ENCODE data around the gene MED15. TPM values are rescaled to one million over a fixed set of nuclear protein-coding genes. Genes with fewer than 3 reads are reported as not detected.

The MED15 gene
- total and polyA plus RNA-seq, 4 donors = 23.5 to 119 (median 96.9) TPM

DNA sequence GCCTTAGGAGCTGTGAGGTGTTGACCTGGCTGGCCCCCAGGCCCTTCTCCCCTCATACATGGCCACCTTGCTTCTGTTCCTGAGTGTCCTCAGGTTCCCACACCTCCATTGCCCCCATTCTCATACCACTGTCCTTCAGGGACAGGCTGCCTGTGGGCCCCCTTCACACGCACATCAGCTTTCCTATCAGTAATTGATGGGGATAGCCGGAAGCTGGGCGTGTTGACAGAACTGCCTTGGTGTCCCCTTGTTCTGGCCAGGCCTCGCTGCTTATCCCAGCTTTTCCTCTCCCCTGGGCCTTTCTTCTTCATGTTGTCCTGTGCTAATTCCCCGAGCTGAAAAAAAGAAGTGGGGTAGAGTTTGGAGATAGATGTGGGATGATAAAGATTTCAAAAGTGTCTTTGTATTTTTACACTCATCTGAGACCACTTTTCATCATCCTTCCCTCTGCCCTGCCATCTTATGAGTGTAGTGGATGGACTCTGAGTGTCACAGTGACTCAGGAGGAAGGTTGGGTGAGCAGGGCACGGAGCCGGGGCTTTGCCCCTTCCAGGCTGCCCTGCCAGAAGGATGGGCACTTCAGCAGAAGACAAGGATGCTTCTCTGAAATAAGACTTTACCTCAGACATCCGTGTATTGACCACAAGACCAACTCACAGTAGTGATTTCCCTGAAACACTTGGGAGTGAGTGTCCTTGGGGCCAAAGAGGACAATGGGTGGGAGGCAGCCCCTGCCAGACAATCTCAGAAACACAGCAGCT, 42.8 kb downstream of the MED15 start:
- H3K4me1 ChIP-seq (ENCODE audit: control insufficient read depth in 1 of 2, insufficient read depth in 2 of 2, low read length in 2 of 2) = peaks cover 3 to 4% of the 10 kb centered on the region in 2 donors
- H3K27me3 ChIP-seq (ENCODE audit: control insufficient read depth in 1 of 2, insufficient read depth in 2 of 2, low read length in 1 of 2) = no peaks in the 10 kb centered on the region
- WGBS, 2 donors = 90 to 92% methylated on average over 8 of the region's 8 CpGs
- H3K36me3 ChIP-seq (ENCODE audit: control insufficient read depth in 1 of 2, insufficient read depth in 2 of 2, low read length in 1 of 2) = peaks cover 0 to 2% of the 10 kb centered on the region in 2 donors
- no peaks in the 10 kb centered on the region for H3K9me3 ChIP-seq (ENCODE audit: control insufficient read depth, low read length)
- ATAC-seq (ENCODE audit: low FRiP score) (no peak), DNase-seq (peak in 1 of 2 donors; percentile 44)
- intact Hi-C loops (cut with DNase I) = loop anchor here in 1 of 2 donors (10.0 kb wide), 1 partner anchor 45 kb away; the partner anchor contains the start of gene MED15
- no peak overlapping the region for H3K4me3 ChIP-seq (ENCODE audit: low read length in 2 of 2)
- peak overlapping the region; percentile 71 to 92 for H3K27ac ChIP-seq (ENCODE audit: low read depth in 1 of 2, low read length in 2 of 2)

DNA sequence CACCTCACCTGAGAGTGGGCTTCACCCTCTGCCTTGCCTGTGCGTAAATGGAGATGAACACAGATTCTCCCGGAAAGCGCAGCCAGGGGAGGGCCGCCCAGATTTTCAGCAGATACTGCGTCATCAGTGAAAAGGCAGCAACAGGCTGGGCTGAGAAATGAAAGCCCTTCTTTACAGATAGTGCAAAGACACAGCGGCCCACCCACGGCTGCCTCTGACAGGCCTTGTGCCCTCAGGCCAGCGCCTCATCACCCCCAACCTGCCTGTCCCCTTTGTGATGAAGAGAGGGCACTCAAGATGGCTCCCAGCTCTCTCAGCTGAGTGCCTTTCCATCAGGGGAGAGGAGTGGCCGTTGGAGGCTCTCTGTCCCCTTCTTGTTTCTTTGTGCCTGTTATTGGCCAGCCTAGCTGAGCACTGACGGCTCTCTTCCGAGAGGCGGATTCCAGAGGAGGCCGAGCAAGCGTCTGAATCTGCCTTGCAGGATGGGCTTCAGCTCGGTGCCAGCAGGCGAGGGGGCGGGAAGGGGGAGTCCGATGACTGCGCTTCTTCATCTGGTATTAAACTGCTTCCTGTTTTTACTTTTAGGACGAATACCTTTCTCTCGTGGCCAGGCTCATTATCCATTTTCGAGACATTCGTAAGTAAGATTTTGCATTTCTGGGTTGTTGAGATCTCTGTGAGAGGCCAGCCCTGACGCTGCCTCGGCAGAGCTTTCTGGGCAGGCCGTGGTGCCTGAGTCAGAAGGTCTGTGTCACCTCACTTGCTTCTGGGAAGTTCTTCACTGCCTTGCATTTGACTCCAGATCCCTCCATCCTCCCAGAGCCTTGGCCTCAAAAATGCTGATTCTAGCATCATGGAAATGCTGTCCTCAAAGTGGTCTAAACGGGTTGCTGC, 43.7 kb downstream of the MED15 start:
- DNase-seq (peak; percentile 82), ATAC-seq (ENCODE audit: low FRiP score) (peak; percentile 79)
- Histone ChIP-seq H3K36me3 (ENCODE audit: control insufficient read depth in 1 of 2, insufficient read depth in 2 of 2, low read length in 1 of 2) (peaks cover 0 to 2% of the 10 kb centered on the region in 2 donors), H3K27ac (ENCODE audit: low read depth in 1 of 2, low read length in 2 of 2) (peak overlapping the region; percentile 71 to 92), H3K4me1 (ENCODE audit: control insufficient read depth in 1 of 2, insufficient read depth in 2 of 2, low read length in 2 of 2) (peaks cover 3 to 4% of the 10 kb centered on the region in 2 donors), H3K9me3 (ENCODE audit: control insufficient read depth, low read length) (no peaks in the 10 kb centered on the region), H3K4me3 (ENCODE audit: low read length in 2 of 2) (no peak overlapping the region), H3K27me3 (ENCODE audit: control insufficient read depth in 1 of 2, insufficient read depth in 2 of 2, low read length in 1 of 2) (no peaks in the 10 kb centered on the region)
- intact Hi-C loops (cut with DNase I) = loop anchor here (1.0 to 10.0 kb wide), 2 partner anchors 21 to 46 kb away; partner anchors contain the start of gene MED15 (in 1 of the 2)
- WGBS, 2 donors = 31% methylated on average over 27 of the region's 27 CpGs

DNA sequence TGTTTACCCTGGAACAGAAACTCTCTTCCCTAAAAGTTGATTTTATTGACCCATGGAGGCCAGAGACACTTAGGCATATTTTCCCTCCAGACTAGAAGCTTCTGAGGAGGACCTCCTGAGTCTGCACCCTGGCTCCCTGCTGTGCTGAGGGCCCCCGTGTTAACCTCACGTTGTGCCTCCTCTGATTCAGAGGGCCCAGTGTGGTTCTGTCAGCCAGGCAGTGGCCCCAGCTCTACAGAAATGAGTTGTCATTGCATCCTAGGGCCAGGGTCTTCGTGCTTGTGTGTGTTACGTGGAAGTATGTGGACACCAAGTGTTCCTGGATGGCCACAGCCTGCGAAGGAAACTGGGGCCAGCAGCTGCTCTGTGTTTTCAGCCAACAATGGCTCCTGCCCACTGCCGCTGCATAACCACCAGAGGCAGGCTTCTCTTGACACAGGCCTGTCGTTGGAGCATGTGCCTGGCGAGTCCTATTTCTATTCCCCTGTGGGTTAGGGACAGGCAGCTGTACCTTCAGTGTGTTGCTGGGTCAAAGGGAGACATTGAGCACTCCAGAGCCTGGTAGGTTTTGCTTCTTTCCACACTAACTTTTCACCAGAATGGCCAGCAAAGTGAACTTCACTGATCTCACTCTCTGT, 44.5 kb downstream of the MED15 start:
- peaks cover 4% of the 10 kb centered on the region in 2 donors for H3K4me1 ChIP-seq (ENCODE audit: control insufficient read depth in 1 of 2, insufficient read depth in 2 of 2, low read length in 2 of 2)
- WGBS, 2 donors = 6 to 10% methylated on average over 8 of the region's 8 CpGs
- intact Hi-C loops (cut with DNase I) = loop anchor here (1.0 to 10.0 kb wide), 2 partner anchors 22 to 47 kb away; partner anchors contain the start of gene MED15 (in 1 of the 2)

DNA sequence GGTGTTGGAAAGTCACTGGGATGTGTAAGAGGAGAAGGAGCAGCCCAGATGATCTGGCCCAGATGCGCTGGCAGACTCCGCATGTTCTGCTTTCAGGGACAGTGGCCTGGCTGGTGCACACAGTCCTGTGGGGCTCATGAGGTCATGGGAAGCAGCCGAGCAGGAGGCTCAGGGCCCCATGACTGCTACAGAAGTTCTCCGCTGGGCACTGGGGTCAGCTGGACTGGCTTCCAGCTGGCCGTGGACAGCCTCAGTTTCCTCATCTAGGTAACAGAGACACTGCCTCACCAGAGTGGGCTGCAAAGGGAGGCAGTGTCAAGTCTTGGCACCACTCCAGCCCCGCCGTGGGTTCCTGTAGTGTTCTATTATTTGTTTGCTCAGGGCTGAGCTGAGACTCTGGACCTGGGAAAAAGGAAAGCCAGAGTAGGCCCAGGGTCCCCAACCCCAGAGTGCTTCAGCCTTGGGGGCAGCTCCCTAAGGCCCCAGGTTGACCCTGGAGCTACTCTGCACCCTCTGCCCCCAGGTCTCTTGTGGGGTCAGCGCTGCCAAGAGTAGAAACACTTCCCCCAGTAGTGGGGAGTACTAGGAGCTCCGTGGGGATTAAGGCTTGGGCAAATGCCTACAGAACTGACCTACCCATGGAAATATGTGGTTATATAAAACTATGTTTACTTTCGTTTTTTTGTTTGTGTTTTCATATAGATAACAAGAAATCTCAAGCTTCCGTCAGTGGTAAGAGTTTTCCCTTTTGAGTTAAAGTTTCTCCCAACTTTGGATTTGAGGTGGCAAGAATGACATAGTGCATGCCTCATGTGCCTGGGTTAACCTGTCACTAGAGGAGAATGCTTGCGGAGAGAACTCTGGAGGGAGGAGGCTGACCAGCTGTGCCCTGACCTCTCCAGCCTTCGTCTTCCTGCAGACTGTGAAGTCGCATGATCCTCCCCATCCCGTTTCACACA, 45.3 kb downstream of the MED15 start:
- H3K4me3 ChIP-seq (ENCODE audit: low read length in 2 of 2) = no peak overlapping the region
- intact Hi-C loops (cut with DNase I) = loop anchor here in 1 of 2 donors (10.0 kb wide), 1 partner anchor 48 kb away; the partner anchor contains the start of gene MED15
- H3K36me3 ChIP-seq (ENCODE audit: control insufficient read depth in 1 of 2, insufficient read depth in 2 of 2, low read length in 1 of 2) = peaks cover 0 to 2% of the 10 kb centered on the region in 2 donors
- DNase-seq = peak; percentile 90 to 91
- peak overlapping the region; percentile 58 to 92 for H3K27ac ChIP-seq (ENCODE audit: low read depth in 1 of 2, low read length in 2 of 2)
- ATAC-seq (ENCODE audit: low FRiP score) = peak; percentile 85
- no peaks in the 10 kb centered on the region for H3K9me3 ChIP-seq (ENCODE audit: control insufficient read depth, low read length)
- H3K4me1 ChIP-seq (ENCODE audit: control insufficient read depth in 1 of 2, insufficient read depth in 2 of 2, low read length in 2 of 2) = peaks cover 4 to 6% of the 10 kb centered on the region in 2 donors
- WGBS, 2 donors = 9 to 12% methylated on average over 15 of the region's 15 CpGs
- H3K27me3 ChIP-seq (ENCODE audit: control insufficient read depth in 1 of 2, insufficient read depth in 2 of 2, low read length in 1 of 2) = no peaks in the 10 kb centered on the region

More for the DNA sequence above, 44.5 kb downstream of the MED15 start:
- peak overlapping the region; percentile 68 to 92 for H3K27ac ChIP-seq (ENCODE audit: low read depth in 1 of 2, low read length in 2 of 2)
- H3K9me3 ChIP-seq (ENCODE audit: control insufficient read depth, low read length) = no peaks in the 10 kb centered on the region
- peaks cover 0 to 2% of the 10 kb centered on the region in 2 donors for H3K36me3 ChIP-seq (ENCODE audit: control insufficient read depth in 1 of 2, insufficient read depth in 2 of 2, low read length in 1 of 2)
- peak in 1 of 2 donors; percentile 75 for DNase-seq
- peak; percentile 60 for ATAC-seq (ENCODE audit: low FRiP score)
- H3K27me3 ChIP-seq (ENCODE audit: control insufficient read depth in 1 of 2, insufficient read depth in 2 of 2, low read length in 1 of 2) = no peaks in the 10 kb centered on the region
- no peak overlapping the region for H3K4me3 ChIP-seq (ENCODE audit: low read length in 2 of 2)

DNA sequence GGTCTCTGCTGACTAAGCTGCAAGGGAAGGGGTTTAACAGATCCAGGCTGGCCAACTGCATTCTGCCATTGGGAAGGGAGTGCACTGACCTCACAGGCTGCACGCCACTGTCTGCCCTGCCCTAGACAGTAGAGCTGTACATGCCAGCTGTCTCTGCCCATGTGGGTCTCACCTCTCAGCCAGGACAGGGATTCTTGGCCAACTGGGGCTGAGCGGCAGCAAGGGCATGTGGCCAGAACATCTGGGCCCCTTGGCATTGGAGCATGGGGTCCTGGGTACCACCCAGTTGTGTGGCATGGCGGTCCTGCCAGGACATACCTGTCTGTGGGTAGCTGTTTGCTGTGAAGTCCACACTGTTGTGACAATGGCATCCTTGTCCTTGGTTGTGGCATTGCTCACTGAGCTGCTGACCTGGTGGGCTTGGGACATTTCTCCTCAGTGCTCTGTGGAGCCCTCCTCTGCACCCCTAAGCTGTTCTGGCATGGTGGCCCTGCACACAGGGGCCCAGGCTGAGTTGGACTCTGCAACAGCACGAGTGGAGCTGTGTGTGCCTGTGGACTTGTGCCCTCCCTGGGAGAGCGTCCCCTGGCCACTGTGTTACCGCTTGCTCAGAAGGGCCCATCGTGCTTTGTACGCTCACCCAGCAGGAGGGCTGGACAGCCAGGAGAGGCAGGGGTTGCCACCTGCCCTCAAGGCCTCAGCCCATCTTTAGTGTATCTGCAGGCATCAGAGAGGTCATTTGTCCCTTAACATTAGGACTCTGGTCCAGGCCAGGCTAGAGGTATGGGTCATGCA, 46.7 kb downstream of the MED15 start:
- H3K9me3 ChIP-seq (ENCODE audit: control insufficient read depth, low read length) = no peaks in the 10 kb centered on the region
- DNase-seq (peak in 1 of 2 donors; percentile 61), ATAC-seq (ENCODE audit: low FRiP score) (no peak)
- intact Hi-C loops (cut with DNase I) = loop anchor here in 1 of 2 donors (10.0 kb wide), 1 partner anchor 49 kb away; the partner anchor contains the start of gene MED15
- no peaks in the 10 kb centered on the region for H3K27me3 ChIP-seq (ENCODE audit: control insufficient read depth in 1 of 2, insufficient read depth in 2 of 2, low read length in 1 of 2)
- peak overlapping the region; percentile 16 to 29 for H3K27ac ChIP-seq (ENCODE audit: low read depth in 1 of 2, low read length in 2 of 2)
- peaks cover 4 to 6% of the 10 kb centered on the region in 2 donors for H3K4me1 ChIP-seq (ENCODE audit: control insufficient read depth in 1 of 2, insufficient read depth in 2 of 2, low read length in 2 of 2)
- H3K4me3 ChIP-seq (ENCODE audit: low read length in 2 of 2) = no peak overlapping the region
- H3K36me3 ChIP-seq (ENCODE audit: control insufficient read depth in 1 of 2, insufficient read depth in 2 of 2, low read length in 1 of 2) = peaks cover 0 to 2% of the 10 kb centered on the region in 2 donors
- 85 to 87% methylated on average over 8 of the region's 8 CpGs for WGBS, 2 donors

DNA sequence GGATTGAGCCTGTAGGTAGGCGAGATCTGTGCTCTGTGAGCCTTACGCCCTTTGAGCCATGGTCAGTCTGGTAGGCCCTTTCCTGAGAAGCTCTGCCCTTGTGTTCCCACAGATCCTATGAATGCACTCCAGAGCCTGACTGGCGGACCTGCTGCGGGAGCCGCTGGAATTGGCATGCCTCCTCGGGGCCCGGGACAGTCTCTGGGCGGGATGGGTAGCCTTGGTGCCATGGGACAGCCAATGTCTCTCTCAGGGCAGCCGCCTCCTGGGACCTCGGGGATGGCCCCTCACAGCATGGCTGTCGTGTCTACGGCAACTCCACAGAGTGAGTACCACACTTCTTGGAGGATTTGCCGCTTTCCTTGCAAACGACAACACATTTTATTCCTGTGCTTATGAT, 47.4 kb downstream of the MED15 start:
- DNase-seq (peak in 1 of 2 donors; percentile 72), ATAC-seq (ENCODE audit: low FRiP score) (no peak)
- peak overlapping the region in 1 of 2 donors; percentile 2 for H3K27ac ChIP-seq (ENCODE audit: low read depth in 1 of 2, low read length in 2 of 2)
- H3K4me1 ChIP-seq (ENCODE audit: control insufficient read depth in 1 of 2, insufficient read depth in 2 of 2, low read length in 2 of 2) = peaks cover 4 to 6% of the 10 kb centered on the region in 2 donors
- 93% methylated on average over 14 of the region's 14 CpGs for WGBS, 2 donors
- H3K36me3 ChIP-seq (ENCODE audit: control insufficient read depth in 1 of 2, insufficient read depth in 2 of 2, low read length in 1 of 2) = peaks cover 0 to 2% of the 10 kb centered on the region in 2 donors
- no peaks in the 10 kb centered on the region for H3K27me3 ChIP-seq (ENCODE audit: control insufficient read depth in 1 of 2, insufficient read depth in 2 of 2, low read length in 1 of 2)
- H3K4me3 ChIP-seq (ENCODE audit: low read length in 2 of 2) = no peak overlapping the region
- intact Hi-C loops (cut with DNase I) = loop anchor here (5.0 to 10.0 kb wide), 2 partner anchors 48 to 50 kb away; partner anchors contain the start of gene MED15 (in 2 of the 2)
- H3K9me3 ChIP-seq (ENCODE audit: control insufficient read depth, low read length) = no peaks in the 10 kb centered on the region

DNA sequence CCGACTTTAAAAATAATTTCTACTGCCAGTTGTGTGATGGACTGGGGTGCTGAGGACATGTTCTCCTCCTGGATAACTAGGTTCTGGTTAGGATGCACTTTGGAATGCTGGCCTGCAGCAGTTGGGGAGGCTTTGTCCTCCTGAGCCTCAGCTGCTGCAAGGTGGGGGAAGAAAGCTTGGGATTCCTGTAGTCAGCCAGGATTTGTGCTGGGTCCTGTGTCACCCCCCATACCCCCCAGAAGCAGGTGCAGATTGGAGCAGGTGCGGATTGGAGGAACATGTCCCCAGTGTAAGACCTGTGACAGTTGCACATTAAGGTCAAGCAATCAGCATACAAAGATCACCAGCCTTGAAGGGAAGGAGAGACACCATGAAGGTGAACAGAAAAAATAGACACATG, 51.1 kb downstream of the MED15 start:
- H3K4me3 ChIP-seq (ENCODE audit: low read length in 2 of 2) = no peak overlapping the region
- DNase-seq (peak; percentile 12 to 16), ATAC-seq (ENCODE audit: low FRiP score) (no peak)
- 96 to 100% methylated on average over 2 of the region's 2 CpGs for WGBS, 2 donors
- H3K4me1 ChIP-seq (ENCODE audit: control insufficient read depth in 1 of 2, insufficient read depth in 2 of 2, low read length in 2 of 2) = peaks cover 3 to 4% of the 10 kb centered on the region in 2 donors
- H3K27ac ChIP-seq (ENCODE audit: low read depth in 1 of 2, low read length in 2 of 2) = no peak overlapping the region
- no peaks in the 10 kb centered on the region for H3K27me3 ChIP-seq (ENCODE audit: control insufficient read depth in 1 of 2, insufficient read depth in 2 of 2, low read length in 1 of 2)
- no peaks in the 10 kb centered on the region for H3K9me3 ChIP-seq (ENCODE audit: control insufficient read depth, low read length)
- intact Hi-C loops (cut with DNase I) = loop anchor here (5.0 to 10.0 kb wide), 2 partner anchors 51 to 54 kb away; partner anchors contain the start of gene MED15 (in 2 of the 2)
- peaks cover 0 to 2% of the 10 kb centered on the region in 2 donors for H3K36me3 ChIP-seq (ENCODE audit: control insufficient read depth in 1 of 2, insufficient read depth in 2 of 2, low read length in 1 of 2)

Measured in aorta (tissue), 5 donors.